Muscle of back (tissue), 13 donors: ENCODE data around the gene NAALADL2. TPM values are rescaled to one million over a fixed set of nuclear protein-coding genes. Genes with fewer than 3 reads are reported as not detected.
A peak's percentile ranks its signal among the peaks of the same experiment; 100 is the strongest.

Source experiments
- DNase-seq, 3 donors: peaks; one replicate each; pipeline versions ENCODE4 v3.0.0 to v3.0.0-alpha.2; 2013
- long read RNA-seq, 9 donors: transcript quantifications; one replicate each; lab custom pipeline, GENCODE V29; 2026
- polyA plus RNA-seq, 10 donors: library from polyadenylated mRNA; unstranded; fragments of 120-200 nt; gene quantifications; one replicate each; pipeline ENCODE4 v1.2.1, GENCODE V29; 2013; ENCODE audit not compliant: insufficient read length in 10 of 10

The NAALADL2 gene
- polyA plus RNA-seq: 10 to 100 TPM in 2 of 10 donors, 1 to 10 TPM in 8; 5.7 to 13.7 (median 8.8) TPM
- long read RNA-seq, donor 1, partial matches to known transcripts: 0 of 2 reads
- long read RNA-seq, donor 1, other reads (novel, unspliced or antisense): 0 of 2 reads
- long read RNA-seq, donor 2: 0 reads
- long read RNA-seq, donor 3: 0 reads
- long read RNA-seq, donor 4: 0 reads
- long read RNA-seq, donor 5: 0 reads
- long read RNA-seq, donor 6: 0 reads
- long read RNA-seq, donor 7: 0 reads
- long read RNA-seq, donor 8: 0 reads
- long read RNA-seq, donor 9: 0 reads

DNA sequence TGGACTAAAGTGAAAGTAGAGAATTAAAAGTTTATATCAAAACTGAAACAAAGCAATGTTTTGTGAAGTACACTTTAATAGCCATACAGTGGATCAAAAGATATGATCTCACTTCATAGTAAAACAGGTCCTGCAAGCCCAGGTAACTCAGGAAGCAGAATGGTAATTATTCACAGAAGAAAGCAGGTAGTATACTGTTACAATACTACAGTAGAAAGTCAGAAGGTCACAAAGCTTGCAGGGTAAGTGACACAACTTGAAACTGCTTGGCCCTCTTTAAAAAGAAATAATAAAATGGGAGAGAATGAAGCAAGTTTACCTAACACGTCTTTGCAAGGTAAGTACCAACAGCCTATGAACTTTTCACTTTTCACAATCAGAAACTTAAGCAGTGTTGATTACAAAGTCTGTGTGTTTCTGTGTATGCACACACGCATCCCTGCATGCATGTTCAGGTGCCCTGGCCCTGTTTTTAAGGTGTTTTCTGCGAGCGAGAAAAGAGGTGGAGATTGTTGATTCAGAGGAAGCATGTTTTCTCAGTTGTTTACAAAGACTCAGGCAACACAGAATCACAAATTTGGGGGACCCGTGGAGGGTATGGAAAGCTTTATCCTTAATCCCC is at the start of gene NAALADL2:
Gene NAALADL2 (plus strand): TSS at position 221 of the 622 bp plus-strand sequence.
- no peak for DNase-seq

DNA sequence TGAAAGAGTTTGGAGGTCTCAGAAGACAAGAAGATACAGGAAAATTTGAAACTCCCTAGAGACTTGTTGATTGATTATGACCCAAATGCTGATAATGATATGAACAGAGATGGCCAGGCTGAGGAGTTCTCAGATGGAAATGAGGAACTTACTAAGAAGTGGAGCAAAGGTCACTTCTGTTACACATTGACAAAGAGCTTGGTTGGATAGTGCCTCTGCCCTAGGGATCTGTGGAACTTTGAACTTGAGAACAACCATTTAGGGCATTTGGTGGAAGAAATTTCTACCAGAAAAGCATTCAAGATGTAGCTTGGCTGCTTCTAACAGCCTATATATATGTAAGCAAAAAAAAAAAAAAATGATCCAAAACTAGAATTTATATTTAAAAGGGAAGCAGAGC is 48.9 kb upstream of the NAALADL2 start:
- no peak for DNase-seq

DNA sequence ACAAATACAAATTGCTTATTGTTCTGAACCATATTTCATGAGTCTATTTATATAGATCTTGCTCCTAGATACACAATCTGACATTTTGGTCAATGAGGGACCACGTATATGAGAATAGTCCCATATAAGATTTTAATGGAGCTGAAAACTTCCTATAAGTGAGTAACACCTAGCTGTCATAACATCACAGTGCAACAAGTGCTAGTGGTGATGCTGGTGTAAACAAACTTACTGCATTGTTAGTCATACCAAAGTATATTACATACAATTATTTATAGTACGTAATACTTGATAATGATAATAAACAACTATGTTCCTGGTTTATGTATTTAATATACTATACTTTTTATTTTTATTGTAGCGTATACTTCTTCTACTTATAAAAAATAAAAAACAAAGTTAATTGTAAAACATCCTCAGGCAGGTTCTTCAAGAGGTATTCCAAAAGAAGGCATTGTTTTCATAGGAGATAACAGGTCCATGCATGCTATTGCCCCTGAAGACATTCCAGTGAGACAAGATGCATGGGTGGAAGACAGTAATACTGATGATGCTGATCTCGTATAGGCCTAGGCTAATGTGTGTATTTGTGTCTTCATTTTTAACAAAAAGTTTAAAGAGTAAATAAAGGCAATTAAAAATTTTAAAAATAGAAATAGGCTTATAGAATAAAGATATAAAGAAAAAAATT is 46.8 kb upstream of the NAALADL2 start:
- DNase-seq: no peak

DNA sequence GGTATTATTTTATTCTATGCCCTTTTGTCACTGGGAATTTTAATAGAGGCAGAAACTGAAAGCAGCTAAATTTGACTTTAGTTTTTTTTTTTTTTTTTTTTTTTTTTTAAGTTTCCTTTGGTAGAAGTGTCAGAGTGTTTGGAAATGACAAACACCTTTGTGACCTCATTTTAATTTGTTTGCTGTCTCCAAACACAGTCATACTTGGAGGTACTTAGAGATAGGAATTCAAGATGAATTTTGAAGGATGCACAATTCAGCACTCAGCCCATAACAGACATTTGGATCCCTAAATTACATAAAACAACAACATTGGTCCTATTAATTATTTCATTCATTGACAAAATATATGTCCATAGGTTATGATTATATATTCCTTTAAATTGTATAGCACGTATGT is 43.4 kb upstream of the NAALADL2 start:
- no peak for DNase-seq

DNA sequence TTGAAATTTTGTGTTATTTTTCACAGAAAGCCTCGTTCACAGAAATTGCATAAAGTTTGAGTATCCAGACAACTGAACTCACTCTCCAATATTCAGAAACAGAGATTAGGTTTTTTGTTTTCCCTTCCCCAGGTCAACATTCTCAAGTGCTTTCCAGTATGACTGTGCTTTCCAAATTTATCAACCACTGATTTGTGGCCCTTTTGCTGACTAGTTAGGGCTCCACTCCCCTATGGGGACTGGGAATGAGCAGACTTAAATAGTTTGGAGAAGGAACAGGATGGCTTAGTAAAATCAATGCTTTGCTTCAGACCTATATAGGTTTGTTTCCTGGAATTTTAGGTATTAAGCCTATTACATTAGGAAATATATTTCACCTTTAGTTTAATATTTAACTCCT is 38.2 kb upstream of the NAALADL2 start:
- DNase-seq: peak in 1 of 3 donors; percentile 3

DNA sequence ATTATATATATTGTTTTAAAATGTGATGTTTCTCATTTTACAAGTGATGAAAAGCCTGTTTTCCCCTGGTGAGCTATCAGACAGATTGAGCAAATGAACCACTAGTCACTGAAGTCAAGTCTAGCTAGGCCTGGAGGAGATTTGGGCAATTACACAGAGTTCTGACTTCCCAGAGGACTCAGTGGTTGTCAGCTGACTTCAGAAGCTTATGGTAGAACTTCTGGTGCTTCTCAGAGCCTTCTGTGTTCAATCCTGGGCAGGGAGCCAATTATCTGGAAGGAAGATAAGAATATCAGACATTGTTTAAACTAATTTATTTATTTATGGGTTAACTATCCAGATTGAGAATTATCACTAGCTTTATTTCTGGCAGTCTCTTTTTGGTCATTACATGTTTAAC is 37.7 kb upstream of the NAALADL2 start:
- peak in 1 of 3 donors; percentile 50 for DNase-seq

DNA sequence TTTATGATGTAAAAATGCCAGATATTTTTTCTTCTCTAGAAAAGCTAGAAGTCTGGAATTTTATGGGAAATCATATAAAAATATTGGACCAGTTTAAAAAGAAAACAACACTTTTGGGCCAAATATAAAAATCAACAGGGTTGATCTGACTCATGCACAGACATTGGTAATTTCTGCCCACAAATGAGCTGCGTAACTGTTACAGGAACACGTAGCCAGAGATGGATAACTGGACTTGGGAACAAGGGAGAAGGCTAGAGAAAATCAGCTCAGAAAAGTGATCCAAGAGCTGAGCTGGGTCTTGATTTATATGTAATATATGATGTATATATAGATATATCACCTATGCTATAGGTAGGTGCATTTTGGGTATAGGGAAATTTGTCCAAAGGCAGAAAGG is 36.8 kb upstream of the NAALADL2 start:
- peak in 1 of 3 donors; percentile 5 for DNase-seq

DNA sequence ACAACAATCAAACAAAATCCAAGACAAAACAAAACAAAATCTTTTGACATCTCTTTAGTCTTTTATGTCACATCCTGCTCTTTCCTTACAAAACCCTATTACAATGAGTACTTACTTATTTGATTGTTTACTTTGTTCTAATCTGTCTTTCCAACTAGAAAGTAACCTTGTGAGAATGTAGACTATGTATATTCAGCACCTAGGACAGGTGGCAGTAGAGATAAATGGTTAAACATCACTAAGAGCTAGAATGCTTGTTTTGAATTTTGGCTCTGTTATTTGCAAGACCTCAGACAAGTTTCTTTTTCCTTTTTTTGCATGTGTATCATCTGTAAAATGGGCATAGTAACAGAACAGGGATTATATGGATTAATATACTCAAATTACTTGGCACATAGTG is 33.1 kb upstream of the NAALADL2 start:
- DNase-seq: no peak

DNA sequence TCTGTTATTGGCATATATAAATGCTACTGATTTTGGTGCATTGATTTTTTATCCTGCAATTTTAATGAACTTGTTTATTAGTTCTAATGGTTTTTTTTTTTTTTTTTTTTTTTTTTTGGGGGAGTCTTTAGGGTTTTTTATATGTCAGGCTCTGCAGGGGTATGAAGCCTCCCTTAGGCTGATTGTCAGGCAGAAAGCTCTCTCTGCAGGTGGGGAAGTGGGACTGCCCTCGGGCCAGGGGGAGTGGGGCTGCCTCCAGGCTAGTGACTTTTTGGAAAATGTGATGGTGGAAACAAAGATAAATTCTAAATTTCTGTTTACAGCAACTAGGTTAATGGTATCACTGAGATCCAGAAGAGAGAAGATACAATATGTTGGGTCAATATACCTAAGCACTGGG is 14.4 kb upstream of the NAALADL2 start:
- DNase-seq: no peak

DNA sequence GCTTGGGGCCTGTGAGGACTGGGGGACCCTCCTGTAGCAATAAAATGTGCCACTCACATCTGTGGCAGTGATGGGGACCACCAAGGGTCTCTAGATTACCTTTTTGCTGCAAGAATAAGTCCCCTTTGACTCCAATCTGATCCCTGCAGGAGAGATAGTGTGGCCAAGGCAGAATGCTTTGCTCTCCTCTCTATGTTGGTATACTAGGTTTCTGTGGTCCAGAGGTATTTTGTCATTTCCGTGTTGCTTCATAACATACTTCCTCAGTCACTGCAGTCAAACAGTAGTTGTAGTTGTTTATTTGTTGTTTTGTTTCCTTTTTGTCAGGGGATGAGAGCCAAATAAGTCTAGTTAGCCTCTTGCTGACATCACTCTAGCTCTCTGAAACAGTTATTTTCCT is 13.1 kb upstream of the NAALADL2 start:
- no peak for DNase-seq

DNA sequence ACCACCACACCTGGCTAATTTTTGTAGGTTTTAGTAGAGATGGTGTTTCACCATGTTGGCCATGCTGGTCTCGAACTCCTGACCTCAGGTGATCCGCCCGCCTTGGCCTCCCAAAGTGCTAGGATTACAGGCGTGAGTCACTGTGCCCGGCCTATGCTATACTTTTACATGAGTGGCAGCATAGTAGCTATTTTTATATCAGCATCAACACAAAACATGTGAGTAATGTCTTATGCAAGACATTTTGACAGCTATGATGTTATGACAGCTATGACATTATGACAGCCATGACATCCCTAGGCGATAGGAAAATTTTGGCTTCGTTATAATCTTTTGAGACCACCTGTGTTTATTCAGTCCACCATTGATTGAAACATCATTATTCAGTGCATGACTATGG is 4.1 kb upstream of the NAALADL2 start:
- DNase-seq: no peak

DNA sequence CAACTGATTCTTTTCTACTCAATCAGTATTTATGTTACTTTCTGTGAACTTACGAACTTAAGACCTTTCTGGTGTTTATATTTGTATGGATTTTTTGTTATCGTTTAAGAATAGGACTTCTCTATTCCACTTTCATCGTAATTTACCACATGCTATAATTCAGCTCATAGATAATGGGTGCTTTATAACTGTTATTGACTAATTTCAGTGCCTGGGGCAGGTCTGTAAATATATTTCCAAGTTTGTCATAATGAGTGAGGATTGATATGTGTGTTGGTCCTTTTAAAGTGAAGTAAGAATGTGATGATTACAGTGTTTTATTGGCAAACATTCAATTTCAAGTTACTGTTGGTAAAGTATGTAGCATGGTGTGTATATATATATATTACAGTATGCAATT is 1.8 kb upstream of the NAALADL2 start:
- DNase-seq: no peak

DNA sequence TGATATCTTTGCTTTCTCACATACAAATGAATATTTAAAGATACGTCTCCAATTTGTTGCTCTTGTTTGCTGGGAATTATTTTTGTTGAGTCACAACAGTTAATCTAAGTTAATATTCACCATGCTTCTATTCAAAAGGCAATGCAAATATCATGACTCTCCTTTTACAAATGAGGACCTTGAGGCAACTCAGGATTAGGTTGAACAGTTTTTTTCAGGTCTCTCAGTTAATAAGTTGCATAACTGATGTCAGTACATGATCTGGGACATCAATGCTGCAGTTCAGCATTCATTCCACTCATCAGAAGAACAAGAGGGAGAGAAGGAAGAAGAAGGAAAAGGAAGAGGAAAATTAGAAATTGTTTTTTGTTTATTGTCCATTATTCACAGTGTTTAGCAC is 781 bp upstream of the NAALADL2 start:
- no peak for DNase-seq

DNA sequence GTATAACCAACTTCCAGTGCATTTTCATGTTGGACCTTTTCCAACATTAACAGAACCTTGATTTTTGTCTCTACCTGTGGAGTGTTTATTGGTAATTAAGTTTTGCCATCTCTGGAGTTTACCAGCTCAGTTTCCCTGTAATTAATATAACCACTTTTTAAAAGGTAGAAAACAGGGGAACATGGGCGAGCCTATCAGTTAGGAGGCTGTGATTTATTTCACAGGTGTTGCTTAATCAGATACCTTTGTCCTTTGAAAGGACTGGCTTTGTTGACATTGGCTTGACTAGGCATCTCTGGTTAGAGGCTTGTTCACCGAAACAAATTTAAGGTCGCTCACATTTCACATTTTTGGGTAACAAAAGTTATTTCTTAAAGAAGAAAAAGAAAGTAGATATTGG is 622 bp downstream of the NAALADL2 start:
- no peak for DNase-seq

DNA sequence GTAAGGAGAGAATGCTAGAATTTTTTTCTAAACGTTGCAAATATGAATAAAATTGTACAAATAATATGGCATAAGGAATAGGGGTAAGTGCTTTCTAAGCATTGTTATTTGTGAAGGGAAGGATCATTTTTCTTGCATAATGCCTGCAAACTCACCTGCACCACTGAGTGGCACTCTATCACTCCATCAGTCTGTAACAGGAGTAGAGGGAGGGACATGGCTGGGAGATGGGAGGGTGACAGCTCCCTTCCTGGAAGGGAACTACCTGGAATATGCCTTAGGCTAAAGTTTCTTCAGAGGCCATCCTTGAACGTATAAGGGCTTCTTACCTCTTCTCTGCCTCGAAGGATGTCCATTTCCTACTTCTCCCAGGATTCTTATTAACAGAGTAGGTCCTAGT is 3.0 kb downstream of the NAALADL2 start:
- DNase-seq: peak in 1 of 3 donors; percentile 9

DNA sequence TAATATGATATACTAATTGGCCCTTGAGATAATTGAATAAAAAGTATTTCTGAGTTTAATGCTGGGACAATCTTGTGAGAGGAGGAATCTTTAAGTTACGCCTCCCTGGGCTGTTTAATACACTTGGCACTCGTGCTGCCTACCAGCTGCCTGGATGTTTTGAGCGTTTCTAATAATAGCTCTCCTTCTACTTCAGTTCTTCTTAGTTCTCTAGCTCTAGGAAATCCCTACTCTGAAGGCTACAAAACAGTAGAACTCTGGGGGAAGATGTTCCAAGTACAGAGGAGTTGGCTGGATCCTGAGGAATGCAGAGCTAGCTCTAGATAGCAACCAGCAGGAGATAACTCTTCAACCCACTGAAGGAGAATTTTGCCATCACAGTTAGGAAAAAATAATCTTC is 3.5 kb downstream of the NAALADL2 start:
- peak; percentile 17 to 22 (median 17) for DNase-seq

DNA sequence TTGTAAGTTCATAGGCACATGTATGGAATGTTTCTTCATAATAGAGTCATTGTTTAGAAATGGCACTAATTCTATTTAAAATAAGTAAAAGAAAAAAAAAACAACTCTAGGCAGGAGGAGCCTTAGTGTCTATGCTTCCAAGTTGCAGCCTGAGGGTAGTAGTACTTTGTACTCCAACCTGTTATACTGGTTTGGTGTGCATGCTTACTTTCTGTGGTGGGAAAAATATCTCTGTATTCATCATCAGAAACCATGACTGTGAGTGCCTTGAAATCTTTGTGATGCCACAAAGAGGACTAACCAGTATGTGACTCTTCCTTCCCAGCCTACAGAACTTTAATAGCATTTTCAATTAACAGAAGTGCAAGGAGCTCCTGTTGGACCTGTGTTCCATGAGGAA is 4.4 kb downstream of the NAALADL2 start:
- no peak for DNase-seq

DNA sequence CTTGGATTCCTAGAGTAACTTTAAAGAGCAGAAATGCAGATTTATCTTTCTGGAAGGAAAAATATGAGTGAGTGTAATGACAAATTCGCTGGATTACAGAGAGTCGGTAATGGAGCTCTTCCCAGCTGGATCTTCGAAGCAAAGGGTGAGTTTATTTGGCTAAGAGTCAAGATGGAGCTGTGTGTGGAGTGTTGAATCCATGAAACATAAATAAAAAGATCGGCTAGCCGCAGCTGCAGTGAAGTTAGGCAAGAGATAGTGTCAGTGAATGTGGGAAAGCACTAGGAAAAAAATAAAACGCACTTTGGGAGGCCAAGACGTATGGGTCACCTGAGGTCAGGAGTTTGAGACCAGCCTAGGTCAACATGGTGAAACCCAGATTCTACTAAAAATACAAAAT is 10.3 kb downstream of the NAALADL2 start:
- DNase-seq: peak; percentile 15 to 80 (median 26)

DNA sequence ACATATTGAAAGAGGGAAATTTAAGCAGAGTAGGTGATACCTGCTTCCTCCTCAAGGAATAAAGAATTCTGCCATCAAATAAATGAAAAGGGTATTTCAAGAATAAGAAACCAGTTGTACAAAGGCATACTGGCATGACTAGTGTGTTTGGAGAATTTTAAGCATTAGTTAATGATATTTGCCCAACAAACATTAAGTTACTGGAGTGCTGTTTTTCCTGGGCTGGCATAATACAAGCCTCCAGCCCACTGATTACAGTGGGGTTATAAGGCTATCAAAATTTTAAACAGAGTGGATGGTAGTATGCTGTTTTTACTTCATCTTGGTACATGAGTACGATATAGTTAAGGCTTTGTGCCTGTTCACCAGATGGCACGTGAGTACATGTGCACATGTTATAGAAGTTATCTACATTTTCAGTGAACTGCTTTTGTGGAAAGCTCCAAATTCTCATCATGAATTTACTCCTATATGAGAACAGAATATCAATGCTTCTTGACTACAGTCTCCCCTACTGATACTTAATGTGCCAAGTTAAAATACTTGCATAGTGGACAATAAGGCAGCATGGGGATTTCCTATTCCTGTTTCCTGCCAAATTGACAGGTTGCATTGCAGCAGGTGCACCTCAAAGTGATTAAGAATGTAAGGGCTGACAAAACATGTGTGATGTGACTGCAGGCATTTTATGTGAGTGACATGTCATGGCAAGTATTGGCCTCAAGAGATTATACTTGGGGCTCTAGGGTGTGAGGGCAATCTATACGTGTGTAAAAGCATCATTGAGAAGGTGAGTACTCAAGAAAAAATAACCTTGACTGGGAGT is 14.9 kb downstream of the NAALADL2 start:
- no peak for DNase-seq

DNA sequence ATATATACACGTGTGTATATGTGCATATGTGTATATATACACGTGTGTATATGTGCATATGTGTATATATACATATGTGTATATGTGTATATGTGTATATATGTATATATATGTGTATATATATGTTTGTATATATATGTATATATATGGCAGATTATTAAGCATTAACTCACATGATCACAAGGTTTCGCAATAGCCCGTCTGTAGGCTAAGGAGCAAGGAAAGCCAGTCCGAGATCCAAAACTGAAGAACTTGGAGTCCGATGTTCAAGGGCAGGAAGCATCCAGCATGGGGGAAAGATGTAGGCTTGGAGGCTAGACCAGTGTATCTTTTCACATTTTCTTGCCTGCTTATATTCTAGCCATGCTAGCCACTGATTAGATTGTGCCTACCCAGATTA is 23.7 kb downstream of the NAALADL2 start:
- no peak for DNase-seq

DNA sequence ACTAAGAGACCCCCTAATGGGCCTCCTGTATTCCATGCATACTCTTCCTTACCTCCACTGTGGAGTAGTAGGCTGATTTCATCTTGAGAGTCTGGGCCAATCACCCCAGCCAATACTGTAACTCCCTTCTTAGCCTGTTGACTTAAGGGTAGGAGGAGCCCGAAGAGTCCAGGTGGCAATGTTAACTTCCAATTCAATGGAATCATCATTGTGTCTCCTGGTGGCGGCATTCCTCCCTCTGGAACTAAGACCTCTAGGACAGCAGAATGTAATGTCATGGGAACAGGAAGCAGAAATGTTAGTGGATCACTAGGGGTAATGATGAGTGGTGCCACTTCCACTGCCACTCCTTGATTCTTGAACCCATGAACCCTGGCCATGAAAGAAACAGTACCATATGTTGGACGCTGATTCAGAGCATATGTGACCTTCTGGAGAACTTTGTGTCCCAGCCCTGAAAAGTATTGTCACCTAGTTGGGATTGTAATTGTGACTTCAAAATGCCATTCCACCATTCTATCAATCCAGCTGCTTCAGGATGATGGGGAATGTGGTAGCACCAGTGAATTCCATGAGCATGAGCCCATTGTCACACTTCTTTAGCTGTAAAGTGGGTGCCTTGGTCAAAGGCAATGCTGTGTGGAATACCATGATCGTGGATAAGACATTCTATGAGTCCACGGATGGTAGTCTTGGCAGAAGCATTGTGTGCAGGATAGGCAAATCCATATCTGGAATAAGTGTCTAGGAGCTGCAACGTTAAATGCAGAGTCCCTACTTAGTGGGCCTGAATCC is 24.9 kb downstream of the NAALADL2 start:
- DNase-seq: no peak
